Small intestine (tissue), 7 donors: Measurements from ENCODE around the gene TUT4. TPM values are rescaled to one million over a fixed set of nuclear protein-coding genes. Genes with fewer than 3 reads are reported as not detected.

Experiments used
- DNase-seq, 2 donors: peaks; one replicate each; pipeline versions ENCODE4 v3.0.0 to v3.0.0-alpha.2; 2013
- FAIRE-seq: peaks from 2 replicates; lab custom pipeline; 2012; peaks lifted over from hg19 to GRCh38; lab: Jason Lieb, UNC
- H3K27ac ChIP-seq, 3 donors: one replicate each; pipeline ENCODE4 v1.5.1; 2013; ENCODE audit warnings: low read length in 2 of 3, mild to moderate bottlenecking in 2 of 3, control low read depth in 1 of 3, inconsistent platforms in 1 of 3, low read depth in 1 of 3, moderate library complexity in 1 of 3
- H3K27me3 ChIP-seq, 3 donors: one replicate each; pipeline ENCODE4 v1.6.1; 2013; ENCODE audit warnings: low read length in 3 of 3, inconsistent platforms in 1 of 3; ENCODE audit not compliant: control insufficient read depth in 3 of 3, insufficient read depth in 3 of 3
- H3K36me3 ChIP-seq, 3 donors: one replicate each; pipeline ENCODE4 v1.6.1; 2013; ENCODE audit warnings: low read length in 3 of 3, inconsistent platforms in 1 of 3, low read depth in 1 of 3, mild to moderate bottlenecking in 1 of 3, moderate library complexity in 1 of 3; ENCODE audit not compliant: control insufficient read depth in 3 of 3, insufficient read depth in 2 of 3
- H3K4me1 ChIP-seq, 3 donors: one replicate each; pipeline ENCODE4 v1.6.1; 2013; ENCODE audit warnings: low read length in 2 of 3, inconsistent platforms in 1 of 3, low read depth in 1 of 3, mild to moderate bottlenecking in 1 of 3, moderate library complexity in 1 of 3; ENCODE audit not compliant: control insufficient read depth in 3 of 3, insufficient read depth in 2 of 3
- H3K4me3 ChIP-seq, 3 donors: one replicate each; pipeline ENCODE4 v1.5.1; 2013; ENCODE audit warnings: low read length in 3 of 3, control low read depth in 1 of 3, inconsistent platforms in 1 of 3, low read depth in 1 of 3, mild to moderate bottlenecking in 1 of 3, moderate library complexity in 1 of 3
- H3K9me3 ChIP-seq, 2 donors: one replicate each; pipeline ENCODE4 v1.6.1; 2013; ENCODE audit warnings: low read depth in 1 of 2, low read length in 1 of 2; ENCODE audit not compliant: control insufficient read depth in 2 of 2, insufficient read depth in 1 of 2
- WGBS, 3 donors: extraction: QIAGEN DNeasy Blood & Tissue Kit; methylation state at CpG; one replicate each; pipeline ENCODE4 v1.1.7; 2013; 5-methylcytosine and 5-hydroxymethylcytosine counted together
- polyA plus RNA-seq, 4 donors: library from polyadenylated mRNA; stranded (reverse) in 3 of 4; unstranded in 1 of 4; fragments of 200-250 nt in 3 of 4; fragments of 120-200 nt in 1 of 4; gene quantifications; one replicate each; pipeline versions ENCODE4 v1.2.1 to v1.2.3, GENCODE V29; 2013
- donor health status: healthy with polysubstance abuse.
- donor health status: control.
- donor health status: control.
- donor health status: Bipolar disorder and iron deficiency.
- donor health status: healthy.

The TUT4 gene
- polyA plus RNA-seq, 4 donors, result 2.9 to 69.3 (median 7.0) TPM

DNA sequence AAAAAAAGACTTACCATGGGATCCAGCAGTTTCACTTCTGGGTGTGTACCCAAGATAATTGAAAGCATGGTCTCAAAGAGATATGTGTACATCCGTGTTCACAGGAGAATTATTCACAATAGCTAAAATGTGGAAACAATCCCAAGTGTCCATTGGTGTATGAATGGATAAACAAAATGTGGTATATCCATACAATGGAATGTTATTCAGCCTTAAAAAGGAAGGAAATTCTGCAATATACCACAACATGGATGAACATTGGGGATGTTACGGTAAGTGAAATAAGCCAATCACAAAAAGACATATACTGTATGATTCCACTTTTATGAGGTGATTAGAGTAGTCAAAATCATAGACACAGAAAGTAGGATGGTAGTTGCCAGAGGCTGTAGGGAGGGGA, 7.0 kb upstream of the TUT4 start:
- no peak for FAIRE-seq
- 66 to 92% (median 76%) methylated on average over 2 of the region's 2 CpGs for WGBS, 3 donors

DNA sequence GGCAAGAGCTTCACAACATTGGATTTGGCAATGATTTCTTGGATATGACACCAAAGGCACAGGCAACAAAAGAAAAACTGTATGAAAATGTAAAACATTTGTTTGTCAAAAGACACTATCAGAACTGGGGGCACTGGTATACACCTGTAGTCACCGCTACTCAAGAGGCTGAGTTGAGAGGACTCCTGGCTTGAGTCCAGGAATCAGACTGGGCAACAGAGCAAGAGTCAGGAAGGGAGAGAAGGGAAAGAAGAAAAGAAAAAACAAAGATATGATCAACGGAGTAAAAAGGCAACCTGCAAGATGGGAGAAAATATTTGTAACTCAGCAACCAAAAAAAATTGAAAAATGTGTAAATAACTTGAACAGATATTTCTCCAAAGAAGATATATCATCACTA, 6.0 kb upstream of the TUT4 start:
- DNase-seq (no peak), FAIRE-seq (no peak)
- Histone ChIP-seq H3K27me3 (no peaks in the 10 kb centered on the region), H3K4me1 (peaks cover 0 to 10% (median 0%) of the 10 kb centered on the region in 3 donors), H3K36me3 (no peaks in the 10 kb centered on the region), H3K4me3 (no peak overlapping the region), H3K9me3 (no peaks in the 10 kb centered on the region), H3K27ac (no peak overlapping the region)
- 67 to 77% (median 70%) methylated on average over 2 of the region's 2 CpGs for WGBS, 3 donors

More for the DNA sequence above, 7.0 kb upstream of the TUT4 start:
- peaks cover 0 to under 1% (median 0%) of the 10 kb centered on the region in 3 donors for H3K4me1 ChIP-seq
- no peak overlapping the region for H3K27ac ChIP-seq
- no peaks in the 10 kb centered on the region for H3K9me3 ChIP-seq
- H3K4me3 ChIP-seq, result no peak overlapping the region
- DNase-seq, result no peak
- H3K27me3 ChIP-seq, result no peaks in the 10 kb centered on the region
- no peaks in the 10 kb centered on the region for H3K36me3 ChIP-seq

DNA sequence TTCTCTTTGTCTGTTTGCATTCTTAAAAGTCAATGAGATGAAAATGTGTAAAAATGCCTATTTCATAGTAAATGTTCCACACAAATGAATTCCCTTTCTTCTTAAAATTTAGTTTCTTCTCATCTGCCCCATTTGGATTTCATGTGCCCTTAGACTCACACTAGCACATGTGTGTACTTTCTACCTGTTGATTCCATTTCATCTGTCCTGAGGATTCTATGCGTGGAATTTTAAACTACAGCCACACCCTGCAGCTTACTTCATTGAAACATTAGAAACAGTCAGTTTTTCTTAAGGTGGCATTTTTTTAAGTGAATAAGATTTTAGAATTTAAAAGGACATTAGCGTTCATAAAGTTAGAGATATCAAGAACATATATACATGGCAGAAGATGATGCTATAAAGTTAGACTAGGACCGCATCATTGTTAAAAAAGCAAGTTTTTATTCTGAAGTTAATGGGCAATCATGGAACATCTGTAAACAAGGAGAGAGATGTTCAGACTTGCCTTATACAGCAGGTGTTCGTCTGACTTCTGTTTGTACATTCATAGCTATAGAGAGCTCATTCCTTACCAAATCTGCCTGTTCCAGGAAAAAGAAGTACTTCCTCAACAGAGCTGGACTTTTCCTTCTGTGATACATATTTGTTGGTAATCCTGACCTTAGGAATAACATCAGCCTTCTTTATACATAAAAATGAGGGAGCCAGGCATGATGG, 3.9 kb upstream of the TUT4 start:
- Histone ChIP-seq H3K4me1 (peaks cover 0 to 10% (median 0%) of the 10 kb centered on the region in 3 donors), H3K27ac (no peak overlapping the region), H3K9me3 (no peaks in the 10 kb centered on the region), H3K4me3 (no peak overlapping the region), H3K27me3 (no peaks in the 10 kb centered on the region), H3K36me3 (no peaks in the 10 kb centered on the region)
- WGBS, 3 donors, result 69 to 81% (median 74%) methylated on average over 4 of the region's 4 CpGs
- DNase-seq, result no peak
- FAIRE-seq, result no peak

DNA sequence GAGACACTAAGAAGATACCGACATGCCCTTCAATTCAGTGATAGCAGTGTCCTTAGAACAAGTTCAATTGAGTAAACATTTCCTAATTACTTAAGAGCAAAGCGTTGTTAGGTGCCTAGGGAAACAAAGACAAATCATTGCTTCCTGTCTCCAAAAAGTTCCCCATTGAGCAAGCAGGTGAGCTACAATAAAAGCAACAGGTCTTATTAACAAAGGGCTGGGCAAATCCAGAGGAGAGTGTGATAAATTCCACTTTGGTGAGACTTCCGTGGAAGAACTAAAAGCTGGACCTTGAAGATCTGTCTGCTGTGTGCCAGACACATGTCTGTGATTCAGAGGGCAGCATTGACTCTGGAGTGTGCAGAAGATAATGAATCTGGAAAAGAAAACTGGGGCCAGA, 1.9 kb upstream of the TUT4 start:
- 17 to 45% (median 26%) methylated on average over 3 of the region's 3 CpGs for WGBS, 3 donors

DNA sequence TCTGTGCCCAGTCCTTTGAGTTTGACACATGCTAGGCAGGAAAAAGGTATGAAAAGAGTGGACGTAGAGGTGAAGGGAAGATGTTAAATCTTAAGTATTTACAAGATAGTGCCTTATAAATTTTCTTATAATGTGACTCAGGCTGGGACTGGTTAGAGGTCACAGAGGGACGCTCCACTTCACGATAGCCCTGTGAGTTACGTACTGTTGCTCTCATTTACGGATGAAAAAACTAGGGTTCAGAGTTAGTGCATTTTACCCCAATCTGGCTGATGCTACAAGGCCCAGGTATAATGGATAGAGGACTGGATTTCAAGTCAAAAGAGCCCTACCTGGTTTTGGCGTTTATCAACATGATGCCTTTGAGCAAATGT, 1.4 kb upstream of the TUT4 start:
- no peak for DNase-seq
- H3K4me1 ChIP-seq, result peaks cover 0 to 10% (median 0%) of the 10 kb centered on the region in 3 donors
- H3K9me3 ChIP-seq, result no peaks in the 10 kb centered on the region
- peak overlapping the region in 1 of 3 donors; percentile 95 for H3K27ac ChIP-seq
- FAIRE-seq, result no peak
- no peaks in the 10 kb centered on the region for H3K27me3 ChIP-seq
- WGBS, 3 donors, result 76 to 85% (median 79%) methylated on average over 6 of the region's 6 CpGs
- H3K4me3 ChIP-seq, result peak overlapping the region in 1 of 3 donors; percentile 93
- H3K36me3 ChIP-seq, result no peaks in the 10 kb centered on the region

More for the DNA sequence above, 1.9 kb upstream of the TUT4 start:
- H3K4me1 ChIP-seq, result peaks cover 0 to 10% (median 0%) of the 10 kb centered on the region in 3 donors
- no peak overlapping the region for H3K4me3 ChIP-seq
- H3K27me3 ChIP-seq, result no peaks in the 10 kb centered on the region
- H3K36me3 ChIP-seq, result no peaks in the 10 kb centered on the region
- peak; percentile 18 to 38 for DNase-seq
- no peaks in the 10 kb centered on the region for H3K9me3 ChIP-seq
- no peak for FAIRE-seq
- no peak overlapping the region for H3K27ac ChIP-seq

DNA sequence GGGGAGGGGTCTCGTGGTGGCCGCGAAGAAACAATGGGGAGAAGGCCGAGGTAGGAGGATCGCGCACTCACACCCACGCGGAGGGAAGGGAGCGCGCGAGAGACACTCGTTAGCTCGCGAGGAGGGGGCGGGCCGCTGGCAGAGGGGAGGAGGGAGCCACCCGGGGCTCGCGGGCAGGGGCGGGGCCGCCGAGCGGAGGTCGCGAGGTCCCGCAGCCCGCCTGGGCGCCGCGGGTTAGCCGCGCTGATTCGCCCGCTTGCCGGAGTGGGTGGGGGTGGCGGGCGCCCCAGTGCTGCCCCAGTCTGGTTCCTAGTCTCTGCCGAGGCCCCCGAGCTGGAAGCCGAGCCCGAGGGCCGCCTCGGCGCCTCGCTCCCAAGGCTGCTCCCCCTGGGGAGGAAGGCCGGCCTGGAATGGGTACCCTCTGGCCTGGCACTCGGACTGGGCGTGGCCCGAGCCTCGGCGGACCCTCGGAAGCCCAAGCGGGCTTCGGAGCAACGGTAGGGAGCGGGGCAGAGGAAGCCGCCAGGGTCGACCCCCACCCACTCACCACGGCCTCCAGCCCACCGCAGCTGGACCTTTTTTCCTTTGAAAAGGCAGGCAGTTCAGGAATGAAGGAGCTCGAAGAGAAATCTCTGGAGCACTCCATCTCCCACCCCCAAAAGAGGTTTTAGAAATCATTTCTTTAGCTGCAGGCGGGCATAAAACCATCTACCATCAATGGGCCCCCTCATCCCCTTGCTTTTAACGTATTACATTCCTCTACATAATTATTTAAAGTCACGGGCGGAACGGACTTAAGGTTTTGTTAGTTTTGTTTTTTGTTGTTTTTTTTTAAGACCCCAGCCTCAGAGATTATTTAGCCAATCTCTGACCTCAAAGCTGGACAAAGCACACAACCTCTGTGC, 722 bp upstream of the TUT4 start:
- H3K27ac ChIP-seq, result peak overlapping the region; percentile 54 to 95 (median 74)
- peaks cover 0 to 10% (median 0%) of the 10 kb centered on the region in 3 donors for H3K4me1 ChIP-seq
- H3K27me3 ChIP-seq, result no peaks in the 10 kb centered on the region
- WGBS, 3 donors, result 3 to 10% (median 8%) methylated on average over 36 to 66 of the region's 66 CpGs
- H3K9me3 ChIP-seq, result no peaks in the 10 kb centered on the region
- DNase-seq, result peak; percentile 56 to 92
- no peaks in the 10 kb centered on the region for H3K36me3 ChIP-seq
- no peak for FAIRE-seq
- peak overlapping the region; percentile 72 to 96 (median 93) for H3K4me3 ChIP-seq

DNA sequence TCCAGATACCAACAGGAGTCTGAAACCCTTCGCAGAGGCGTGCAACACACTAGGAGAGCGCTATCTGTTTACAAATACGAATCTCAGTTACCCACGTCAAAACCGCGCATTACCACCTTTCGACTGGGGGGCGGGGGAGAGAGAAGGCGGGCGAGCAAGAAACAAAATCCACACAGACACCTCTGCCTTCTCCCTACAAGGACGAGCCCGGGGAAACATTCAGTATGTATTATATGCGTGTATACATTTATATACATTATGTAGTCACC, 722 bp downstream of the TUT4 start:
- peaks cover 0 to 10% (median 0%) of the 10 kb centered on the region in 3 donors for H3K4me1 ChIP-seq
- WGBS, 3 donors, result 0% methylated on average over 14 of the region's 14 CpGs

DNA sequence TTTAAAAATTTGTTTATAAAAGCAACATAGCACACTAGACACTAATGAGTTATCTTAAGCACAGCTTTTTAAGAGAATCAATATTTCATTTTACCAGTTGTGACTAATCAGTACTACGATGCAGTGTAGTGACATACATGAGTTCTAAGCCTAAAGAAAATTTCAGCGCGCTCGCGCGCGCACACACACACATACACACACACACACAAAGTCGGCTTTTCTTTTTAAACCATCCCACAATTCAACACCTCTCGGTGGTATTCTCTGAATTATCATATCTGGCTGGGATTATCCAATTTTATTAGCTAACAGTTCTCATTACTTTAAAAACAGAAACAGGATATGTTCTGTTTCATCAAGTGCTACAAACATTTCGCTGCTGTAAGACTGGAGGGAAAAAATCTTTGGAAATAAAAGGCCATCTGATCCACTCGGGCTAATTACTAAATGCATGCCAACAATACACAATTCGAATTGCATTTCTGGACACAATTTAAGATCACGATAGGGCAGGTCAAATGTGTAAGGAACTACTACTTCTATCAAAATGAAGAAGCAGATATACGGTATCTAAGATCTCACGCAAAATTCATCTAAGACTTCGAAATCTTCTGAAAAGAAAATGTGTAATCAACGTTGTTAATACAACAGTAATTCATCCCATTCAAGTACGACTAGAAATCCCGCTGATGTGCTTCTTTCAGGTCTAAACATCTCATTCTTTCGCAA, 1.2 kb downstream of the TUT4 start:
- peaks cover 0 to 2% (median 0%) of the 10 kb centered on the region in 3 donors for H3K36me3 ChIP-seq
- peak overlapping the region; percentile 67 to 95 (median 77) for H3K27ac ChIP-seq
- peaks cover 0 to 10% (median 0%) of the 10 kb centered on the region in 3 donors for H3K4me1 ChIP-seq
- DNase-seq, result peak; percentile 24 to 58
- no peak for FAIRE-seq
- H3K4me3 ChIP-seq, result peak overlapping the region; percentile 72 to 96 (median 93)
- WGBS, 3 donors, result 3 to 7% (median 5%) methylated on average over 20 of the region's 20 CpGs
- no peaks in the 10 kb centered on the region for H3K27me3 ChIP-seq
- peaks cover 0 to 3% of the 10 kb centered on the region in 2 donors for H3K9me3 ChIP-seq

More for the DNA sequence above, 722 bp downstream of the TUT4 start:
- Histone ChIP-seq H3K4me3 (peak overlapping the region; percentile 72 to 96 (median 93)), H3K9me3 (no peaks in the 10 kb centered on the region), H3K36me3 (no peaks in the 10 kb centered on the region), H3K27ac (peak overlapping the region; percentile 67 to 95 (median 77)), H3K27me3 (no peaks in the 10 kb centered on the region)
- DNase-seq, result peak in 1 of 2 donors; percentile 48
- FAIRE-seq, result no peak
